Activated CD8-positive, alpha-beta memory T cell treated with anti-CD3 and anti-CD28 coated beads, Interleukin-2, amount 50 U/mL, for 1 hour (primary cell): Measurements from ENCODE around the gene TADA2B.

ENCODE experiments used
- DNase-seq: peaks from one replicate; pipeline ENCODE4 v3.0.0-alpha.2; 2020; ENCODE audit errors: extremely low read depth

The TADA2B gene

GRCh38 chr4:7043284-7044136 lies at the start of gene TADA2B:
Gene TADA2B (plus strand): TSS chr4:7043372. CDS start chr4:7043580, 208 bp downstream.
- DNase-seq = no peak

- DNase-seq = no peak
Measured at GRCh38 chr4:6996481-6996880, 46.7 kb upstream of the TADA2B start.

GRCh38 chr4:6999172-7000086 lies 43.7 kb upstream of the TADA2B start:
- no peak for DNase-seq

GRCh38 chr4:7000421-7001176 lies 42.6 kb upstream of the TADA2B start:
- no peak for DNase-seq

GRCh38 chr4:7001271-7001670 lies 41.9 kb upstream of the TADA2B start:
- no peak for DNase-seq

- no peak for DNase-seq
Measured at GRCh38 chr4:7002336-7002735, 40.8 kb upstream of the TADA2B start.

GRCh38 chr4:7003176-7003878 lies 39.8 kb upstream of the TADA2B start:
- no peak for DNase-seq

GRCh38 chr4:7003879-7004240 lies 39.3 kb upstream of the TADA2B start:
- no peak for DNase-seq

- no peak for DNase-seq
Measured at GRCh38 chr4:7004331-7004730, 38.8 kb upstream of the TADA2B start.

GRCh38 chr4:7005571-7005970 lies 37.6 kb upstream of the TADA2B start:
- no peak for DNase-seq

- no peak for DNase-seq
Measured at GRCh38 chr4:7006411-7006810, 36.8 kb upstream of the TADA2B start.

GRCh38 chr4:7007142-7007907 lies 35.8 kb upstream of the TADA2B start:
- DNase-seq = no peak

GRCh38 chr4:7007944-7008343 lies 35.2 kb upstream of the TADA2B start:
- no peak for DNase-seq

GRCh38 chr4:7009564-7009963 lies 33.6 kb upstream of the TADA2B start:
- no peak for DNase-seq

GRCh38 chr4:7013175-7013574 lies 30.0 kb upstream of the TADA2B start:
- DNase-seq = no peak

- DNase-seq = no peak
Measured at GRCh38 chr4:7014815-7015214, 28.4 kb upstream of the TADA2B start.

GRCh38 chr4:7015383-7016035 lies 27.7 kb upstream of the TADA2B start:
- DNase-seq = no peak

GRCh38 chr4:7016086-7016485 lies 27.1 kb upstream of the TADA2B start:
- no peak for DNase-seq

- no peak for DNase-seq
Measured at GRCh38 chr4:7016512-7016911, 26.7 kb upstream of the TADA2B start.

- no peak for DNase-seq
Measured at GRCh38 chr4:7017446-7018048, 25.6 kb upstream of the TADA2B start.
